ENCODE measurements around the gene CBFA2T2.

GRCh38 chr20:33651562-33652048, 161.7 kb downstream of the CBFA2T2 start:
- TF ChIP-seq CTCF (conservative IDR thresholded peaks at IDR 0.05; ENCODE audit: low read depth, low read length): no peak
- no peak for TF ChIP-seq EZH2 (IDR thresholded peaks at IDR 0.05; ENCODE audit: borderline replicate concordance, low read depth, low read length, poor library complexity, severe bottlenecking)

Data from A673 (cell line).